ENCODE data around the gene LRMDA. TPM values are rescaled to one million over a fixed set of nuclear protein-coding genes. Genes with fewer than 3 reads are reported as not detected.

LRMDA gene
- total RNA-seq, 4 donors from 2014 or later: 0.76 to 6.4 (median 1.3) TPM

DNA sequence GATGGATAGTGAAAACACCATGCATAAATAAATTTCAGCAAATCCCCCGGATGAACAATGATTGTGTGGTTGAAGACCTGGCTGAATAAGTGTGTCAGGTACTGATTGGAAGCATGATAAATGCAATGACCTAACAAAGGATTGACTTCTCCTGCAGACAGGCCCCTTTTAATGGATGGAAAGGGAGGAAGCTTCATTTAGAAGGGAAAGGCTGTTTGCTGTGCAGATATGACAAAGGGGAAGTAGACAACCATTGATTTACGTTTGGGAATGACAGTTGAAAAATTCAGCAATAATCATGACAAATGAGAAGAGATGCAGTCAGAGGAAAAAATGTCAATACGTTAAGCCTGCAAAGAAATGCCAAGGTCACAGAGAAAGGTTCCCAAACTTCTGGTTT is 503.8 kb downstream of the LRMDA start:
- 73% methylated on average over 3 of the region's 3 CpGs for WGBS, 2 donors
- DNase-seq (ENCODE audit: low spot score in 2 of 2): no peak
- no peak overlapping the region for H3K4me3 ChIP-seq (ENCODE audit: low read depth, poor library complexity, severe bottlenecking)
- intact Hi-C loops (cut with DNase I; ENCODE audit: low total_unique reads): no loop called here
- no peak for TF ChIP-seq POLR2A (IDR thresholded peaks at IDR 0.05)
- TF ChIP-seq, protein P1, sequence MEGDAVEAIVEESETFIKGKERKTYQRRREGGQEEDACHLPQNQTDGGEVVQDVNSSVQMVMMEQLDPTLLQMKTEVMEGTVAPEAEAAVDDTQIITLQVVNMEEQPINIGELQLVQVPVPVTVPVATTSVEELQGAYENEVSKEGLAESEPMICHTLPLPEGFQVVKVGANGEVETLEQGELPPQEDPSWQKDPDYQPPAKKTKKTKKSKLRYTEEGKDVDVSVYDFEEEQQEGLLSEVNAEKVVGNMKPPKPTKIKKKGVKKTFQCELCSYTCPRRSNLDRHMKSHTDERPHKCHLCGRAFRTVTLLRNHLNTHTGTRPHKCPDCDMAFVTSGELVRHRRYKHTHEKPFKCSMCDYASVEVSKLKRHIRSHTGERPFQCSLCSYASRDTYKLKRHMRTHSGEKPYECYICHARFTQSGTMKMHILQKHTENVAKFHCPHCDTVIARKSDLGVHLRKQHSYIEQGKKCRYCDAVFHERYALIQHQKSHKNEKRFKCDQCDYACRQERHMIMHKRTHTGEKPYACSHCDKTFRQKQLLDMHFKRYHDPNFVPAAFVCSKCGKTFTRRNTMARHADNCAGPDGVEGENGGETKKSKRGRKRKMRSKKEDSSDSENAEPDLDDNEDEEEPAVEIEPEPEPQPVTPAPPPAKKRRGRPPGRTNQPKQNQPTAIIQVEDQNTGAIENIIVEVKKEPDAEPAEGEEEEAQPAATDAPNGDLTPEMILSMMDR (IDR thresholded peaks at IDR 0.05): no peak

DNA sequence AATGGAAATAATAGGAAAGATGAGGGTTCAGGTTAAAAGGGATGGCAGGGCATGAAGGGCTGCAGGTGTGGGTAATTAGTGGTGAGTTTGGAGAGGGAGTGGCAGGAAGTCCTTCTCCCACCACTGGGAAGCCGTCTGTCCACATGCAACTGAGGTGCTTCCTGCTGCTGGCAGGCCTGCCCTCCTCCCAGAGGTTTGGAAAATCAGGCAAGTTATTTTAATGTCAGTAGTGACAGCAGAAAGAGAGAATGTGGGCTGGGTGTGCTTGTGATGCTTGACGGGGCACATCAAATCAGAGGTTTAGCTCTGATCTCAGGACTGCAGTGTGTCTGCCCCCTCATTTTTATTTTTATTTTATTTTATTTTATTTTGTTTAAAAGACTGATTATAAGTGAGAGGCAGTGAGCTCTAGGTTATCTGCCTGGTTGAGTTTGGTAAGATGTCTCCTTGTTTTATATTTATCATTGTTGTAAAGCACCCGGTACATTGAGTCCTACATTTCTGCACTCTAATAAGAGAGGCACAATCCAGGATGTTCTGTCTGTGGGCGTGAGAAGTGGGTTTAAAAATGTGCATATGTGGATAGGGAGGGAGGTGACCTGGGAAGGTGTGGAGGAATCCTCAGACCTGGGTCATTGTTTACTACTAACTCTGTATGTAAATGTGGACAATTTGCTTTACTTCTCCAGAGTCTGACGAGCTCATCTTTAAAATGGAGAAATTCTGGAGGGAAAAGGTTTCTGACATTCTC is 504.4 kb downstream of the LRMDA start:
- H3K4me3 ChIP-seq (ENCODE audit: low read depth, poor library complexity, severe bottlenecking): no peak overlapping the region
- intact Hi-C loops (cut with DNase I; ENCODE audit: low total_unique reads): no loop called here
- TF ChIP-seq POLR2A (IDR thresholded peaks at IDR 0.05): no peak
- TF ChIP-seq, protein P1 (IDR thresholded peaks at IDR 0.05): no peak
- WGBS, 2 donors: 88% methylated on average over 5 of the region's 5 CpGs
- no peak for DNase-seq (ENCODE audit: low spot score in 2 of 2)

DNA sequence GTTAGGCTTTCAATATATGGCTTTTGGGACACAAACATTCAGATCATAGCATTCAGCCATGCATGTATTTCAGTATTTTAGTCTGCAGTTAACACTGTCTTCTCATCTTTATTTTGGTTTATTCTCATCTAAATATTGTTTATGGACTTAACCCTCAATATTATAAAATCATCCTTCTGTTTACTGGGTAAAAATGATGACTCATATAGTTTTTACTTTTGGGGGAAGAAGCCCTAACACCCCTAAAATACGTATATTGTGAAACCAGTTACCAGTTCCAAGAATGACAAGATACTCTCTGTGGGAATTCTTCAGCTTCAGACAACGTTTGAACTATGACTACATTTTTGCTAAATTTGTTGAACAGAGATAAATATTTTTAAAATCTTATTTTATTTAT is 505.4 kb downstream of the LRMDA start:
- no peak overlapping the region for H3K4me3 ChIP-seq (ENCODE audit: low read depth, poor library complexity, severe bottlenecking)
- TF ChIP-seq, protein P1 (IDR thresholded peaks at IDR 0.05): no peak
- TF ChIP-seq POLR2A (IDR thresholded peaks at IDR 0.05): no peak
- intact Hi-C loops (cut with DNase I; ENCODE audit: low total_unique reads): no loop called here
- DNase-seq (ENCODE audit: low spot score in 2 of 2): no peak
- WGBS, 2 donors: 30 to 51% methylated on average over 2 of the region's 2 CpGs

DNA sequence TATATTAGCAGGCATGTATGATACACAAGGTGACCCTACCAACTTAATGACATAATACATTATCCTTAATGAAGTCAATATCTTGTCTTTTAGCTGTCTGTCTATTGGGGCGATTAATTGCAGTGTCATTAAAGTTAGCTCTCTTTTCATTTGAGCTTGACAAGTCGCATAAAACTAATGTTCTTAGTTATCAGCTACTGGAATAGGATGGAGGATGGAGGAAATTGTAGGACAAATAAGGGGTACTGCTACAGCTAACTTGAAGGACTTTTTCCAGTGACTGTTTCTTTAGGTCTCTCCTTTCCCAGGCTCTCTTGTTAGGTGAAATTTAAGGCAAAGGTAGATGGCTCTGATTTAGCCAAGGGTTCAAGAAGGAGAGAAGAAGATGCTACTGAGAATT is 506.4 kb downstream of the LRMDA start:
- intact Hi-C loops (cut with DNase I; ENCODE audit: low total_unique reads): no loop called here
- 79 to 89% methylated on average over 2 of the region's 2 CpGs for WGBS, 2 donors
- TF ChIP-seq POLR2A (IDR thresholded peaks at IDR 0.05): no peak
- TF ChIP-seq, protein P1 (IDR thresholded peaks at IDR 0.05): no peak

DNA sequence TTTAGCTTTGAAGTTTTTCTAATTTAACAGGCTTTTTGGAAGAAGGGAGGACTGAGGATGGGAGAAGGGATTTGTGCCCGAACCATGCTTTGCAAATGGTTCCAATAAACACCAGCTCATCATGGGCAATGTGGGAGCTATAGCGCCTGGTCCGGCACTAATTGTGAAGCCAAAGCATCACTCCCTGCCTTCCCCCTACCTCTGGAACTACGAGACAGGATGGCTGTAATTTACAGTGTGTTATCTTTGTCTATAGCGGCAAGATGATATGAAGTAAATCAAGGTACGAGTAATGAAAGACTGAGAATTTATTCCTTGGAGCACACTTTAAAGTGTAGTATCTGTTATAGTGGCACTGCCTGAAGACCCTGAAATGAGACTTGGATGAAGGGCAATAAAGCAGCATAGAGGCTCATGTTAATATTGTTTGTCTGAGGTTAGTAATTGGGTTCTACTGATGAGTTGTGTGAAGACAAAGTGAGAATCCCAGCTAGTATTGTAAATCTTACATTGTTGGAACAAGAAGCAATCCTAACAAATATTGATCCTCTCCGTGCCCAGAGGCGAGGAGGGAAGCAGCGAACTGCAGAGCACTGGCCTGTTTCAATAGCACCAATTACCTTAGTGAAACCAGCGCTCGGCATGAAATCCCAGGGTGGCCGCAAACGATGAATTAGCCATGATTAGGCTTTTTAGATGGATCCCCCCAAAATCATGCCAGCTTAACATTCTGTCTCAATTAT is 507.1 kb downstream of the LRMDA start:
- DNase-seq (ENCODE audit: low spot score in 2 of 2): no peak
- intact Hi-C loops (cut with DNase I; ENCODE audit: low total_unique reads): no loop called here
- H3K4me3 ChIP-seq (ENCODE audit: low read depth, poor library complexity, severe bottlenecking): no peak overlapping the region
- TF ChIP-seq POLR2A (IDR thresholded peaks at IDR 0.05): no peak
- WGBS, 2 donors: 83 to 88% methylated on average over 13 of the region's 13 CpGs

More for the DNA sequence above, 506.4 kb downstream of the LRMDA start:
- no peak for DNase-seq (ENCODE audit: low spot score in 2 of 2)
- no peak overlapping the region for H3K4me3 ChIP-seq (ENCODE audit: low read depth, poor library complexity, severe bottlenecking)

DNA sequence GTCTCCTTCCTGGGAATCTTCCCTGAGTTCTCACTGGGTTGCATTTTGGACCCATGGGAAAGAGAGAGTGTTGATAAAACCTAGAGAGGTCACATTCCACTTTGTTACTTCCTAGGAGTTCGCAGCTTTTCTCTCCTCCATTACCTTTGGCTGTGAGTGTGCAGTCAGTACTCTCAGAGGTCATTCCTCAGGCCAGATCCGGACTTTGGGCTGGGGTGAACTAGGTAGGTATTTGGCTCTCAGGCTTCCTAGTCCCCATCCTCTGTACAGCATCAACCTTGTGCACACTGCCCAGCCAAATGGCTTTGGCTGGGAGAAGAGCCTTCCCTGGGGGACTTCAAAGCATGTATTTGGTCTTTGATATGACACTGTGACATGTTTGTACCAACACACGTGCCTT is 508.1 kb downstream of the LRMDA start:
- no peak for TF ChIP-seq POLR2A (IDR thresholded peaks at IDR 0.05)
- TF ChIP-seq, protein P1 (IDR thresholded peaks at IDR 0.05): no peak
- H3K4me3 ChIP-seq (ENCODE audit: low read depth, poor library complexity, severe bottlenecking): no peak overlapping the region
- intact Hi-C loops (cut with DNase I; ENCODE audit: low total_unique reads): no loop called here
- WGBS, 2 donors: 73 to 80% methylated on average over 3 of the region's 3 CpGs
- no peak for DNase-seq (ENCODE audit: low spot score in 2 of 2)
